Tibial nerve (tissue), 3 donors: ENCODE data around the gene JAZF1.

Experiments
- POLR2A ChIP-seq, 2 donors: fragments of 450-650 bp; IDR thresholded peaks; one replicate each; pipeline ENCODE4 v1.6.1; 2017; ENCODE audit warnings: antibody characterized with exemption in 2 of 2, mild to moderate bottlenecking in 2 of 2, moderate library complexity in 2 of 2
- TF ChIP-seq, protein P1 (sequence below), 5 experiments: fragments of 200-600 bp in 3 of 5; fragments of 450-650 bp in 2 of 5; sonication (generic) in 3 of 5; IDR thresholded peaks; one replicate each; pipeline ENCODE4 v1.5.1; 2016 to 2019; ENCODE audit warnings: antibody characterized with exemption in 5 of 5, mild to moderate bottlenecking in 3 of 5, moderate library complexity in 2 of 5

DNA sequence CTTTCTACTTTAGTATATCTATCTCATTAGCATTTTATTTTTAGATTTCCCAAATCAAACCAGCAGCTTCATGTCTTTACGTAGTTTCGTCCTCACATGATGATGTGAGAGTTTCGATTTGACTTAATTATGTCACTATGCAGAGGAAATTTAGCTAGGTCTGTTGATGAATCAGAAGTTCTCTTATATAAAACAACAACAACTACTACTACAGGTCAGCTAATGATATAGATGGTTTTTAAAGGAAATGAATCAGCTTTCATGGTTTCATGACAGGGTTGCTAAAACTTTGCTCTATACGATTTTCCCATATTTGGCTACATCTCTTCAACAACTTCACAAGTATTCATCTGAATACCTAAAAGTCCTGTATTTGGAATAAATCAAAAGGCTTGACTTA, 28.6 kb downstream of the JAZF1 start:
- TF ChIP-seq, protein P1, sequence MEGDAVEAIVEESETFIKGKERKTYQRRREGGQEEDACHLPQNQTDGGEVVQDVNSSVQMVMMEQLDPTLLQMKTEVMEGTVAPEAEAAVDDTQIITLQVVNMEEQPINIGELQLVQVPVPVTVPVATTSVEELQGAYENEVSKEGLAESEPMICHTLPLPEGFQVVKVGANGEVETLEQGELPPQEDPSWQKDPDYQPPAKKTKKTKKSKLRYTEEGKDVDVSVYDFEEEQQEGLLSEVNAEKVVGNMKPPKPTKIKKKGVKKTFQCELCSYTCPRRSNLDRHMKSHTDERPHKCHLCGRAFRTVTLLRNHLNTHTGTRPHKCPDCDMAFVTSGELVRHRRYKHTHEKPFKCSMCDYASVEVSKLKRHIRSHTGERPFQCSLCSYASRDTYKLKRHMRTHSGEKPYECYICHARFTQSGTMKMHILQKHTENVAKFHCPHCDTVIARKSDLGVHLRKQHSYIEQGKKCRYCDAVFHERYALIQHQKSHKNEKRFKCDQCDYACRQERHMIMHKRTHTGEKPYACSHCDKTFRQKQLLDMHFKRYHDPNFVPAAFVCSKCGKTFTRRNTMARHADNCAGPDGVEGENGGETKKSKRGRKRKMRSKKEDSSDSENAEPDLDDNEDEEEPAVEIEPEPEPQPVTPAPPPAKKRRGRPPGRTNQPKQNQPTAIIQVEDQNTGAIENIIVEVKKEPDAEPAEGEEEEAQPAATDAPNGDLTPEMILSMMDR (IDR thresholded peaks at IDR 0.05) = no peak
- TF ChIP-seq POLR2A (IDR thresholded peaks at IDR 0.05) = no peak
